Tibial nerve (tissue), 4 donors: ENCODE results near the gene GPR108.

ENCODE experiments used
- EP300 ChIP-seq, 2 donors: sonication (generic); formaldehyde crosslinking; IDR thresholded peaks; one replicate each; pipeline ENCODE4 v1.6.1; 2017; ENCODE audit warnings: antibody characterized with exemption in 2 of 2, mild to moderate bottlenecking in 1 of 2
- POLR2A ChIP-seq, 2 donors: fragments of 450-650 bp; IDR thresholded peaks; one replicate each; pipeline ENCODE4 v1.6.1; 2017; ENCODE audit warnings: antibody characterized with exemption in 2 of 2, mild to moderate bottlenecking in 2 of 2, moderate library complexity in 2 of 2
- TF ChIP-seq, protein P1 (sequence below), 5 experiments: fragments of 200-600 bp in 3 of 5; fragments of 450-650 bp in 2 of 5; sonication (generic) in 3 of 5; IDR thresholded peaks; one replicate each; pipeline ENCODE4 v1.5.1; 2016 to 2019; ENCODE audit warnings: antibody characterized with exemption in 5 of 5, mild to moderate bottlenecking in 3 of 5, moderate library complexity in 2 of 5

DNA sequence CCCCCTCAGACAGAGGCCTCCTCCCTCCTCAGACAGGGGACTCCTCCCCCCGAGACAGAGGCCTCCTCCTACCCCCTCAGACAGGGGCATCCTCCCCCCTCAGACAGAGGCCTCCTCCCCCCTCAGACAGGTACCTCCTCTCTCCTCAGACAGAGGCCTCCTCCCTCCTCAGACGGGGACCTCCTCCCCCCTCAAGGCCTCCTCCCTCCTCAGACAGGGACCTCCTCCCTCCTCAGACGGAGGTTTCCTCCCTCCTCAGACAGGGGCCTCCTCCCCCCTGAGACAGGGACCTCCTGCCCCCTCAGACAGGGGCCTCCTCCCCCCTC is 30.8 kb downstream of the GPR108 start:
- TF ChIP-seq, protein P1, sequence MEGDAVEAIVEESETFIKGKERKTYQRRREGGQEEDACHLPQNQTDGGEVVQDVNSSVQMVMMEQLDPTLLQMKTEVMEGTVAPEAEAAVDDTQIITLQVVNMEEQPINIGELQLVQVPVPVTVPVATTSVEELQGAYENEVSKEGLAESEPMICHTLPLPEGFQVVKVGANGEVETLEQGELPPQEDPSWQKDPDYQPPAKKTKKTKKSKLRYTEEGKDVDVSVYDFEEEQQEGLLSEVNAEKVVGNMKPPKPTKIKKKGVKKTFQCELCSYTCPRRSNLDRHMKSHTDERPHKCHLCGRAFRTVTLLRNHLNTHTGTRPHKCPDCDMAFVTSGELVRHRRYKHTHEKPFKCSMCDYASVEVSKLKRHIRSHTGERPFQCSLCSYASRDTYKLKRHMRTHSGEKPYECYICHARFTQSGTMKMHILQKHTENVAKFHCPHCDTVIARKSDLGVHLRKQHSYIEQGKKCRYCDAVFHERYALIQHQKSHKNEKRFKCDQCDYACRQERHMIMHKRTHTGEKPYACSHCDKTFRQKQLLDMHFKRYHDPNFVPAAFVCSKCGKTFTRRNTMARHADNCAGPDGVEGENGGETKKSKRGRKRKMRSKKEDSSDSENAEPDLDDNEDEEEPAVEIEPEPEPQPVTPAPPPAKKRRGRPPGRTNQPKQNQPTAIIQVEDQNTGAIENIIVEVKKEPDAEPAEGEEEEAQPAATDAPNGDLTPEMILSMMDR (IDR thresholded peaks at IDR 0.05), result no peak
- TF ChIP-seq POLR2A (IDR thresholded peaks at IDR 0.05) (no peak), EP300 (IDR thresholded peaks at IDR 0.05) (no peak)
